Measurements from ENCODE around the gene RAB27B.

Gene RAB27B

GRCh38 chr18:54910161-54910919 lies 82.1 kb downstream of the RAB27B start:
- no peak for DNase-seq (ENCODE audit: low read depth in 2 of 2)

GRCh38 chr18:54911551-54911950 lies 83.3 kb downstream of the RAB27B start:
- no peak for DNase-seq (ENCODE audit: low read depth in 2 of 2)

- no peak for DNase-seq (ENCODE audit: low read depth in 2 of 2)
These were observed 86.5 kb downstream of the RAB27B start for GRCh38 chr18:54914816-54915215.

- DNase-seq (ENCODE audit: low read depth in 2 of 2): no peak
These were observed 88.2 kb downstream of the RAB27B start for GRCh38 chr18:54916507-54916906.

- DNase-seq (ENCODE audit: low read depth in 2 of 2): no peak
These were observed 89.8 kb downstream of the RAB27B start for GRCh38 chr18:54918060-54918459.

GRCh38 chr18:54919412-54919811 lies 91.1 kb downstream of the RAB27B start:
- no peak for DNase-seq (ENCODE audit: low read depth in 2 of 2)

DNA sequence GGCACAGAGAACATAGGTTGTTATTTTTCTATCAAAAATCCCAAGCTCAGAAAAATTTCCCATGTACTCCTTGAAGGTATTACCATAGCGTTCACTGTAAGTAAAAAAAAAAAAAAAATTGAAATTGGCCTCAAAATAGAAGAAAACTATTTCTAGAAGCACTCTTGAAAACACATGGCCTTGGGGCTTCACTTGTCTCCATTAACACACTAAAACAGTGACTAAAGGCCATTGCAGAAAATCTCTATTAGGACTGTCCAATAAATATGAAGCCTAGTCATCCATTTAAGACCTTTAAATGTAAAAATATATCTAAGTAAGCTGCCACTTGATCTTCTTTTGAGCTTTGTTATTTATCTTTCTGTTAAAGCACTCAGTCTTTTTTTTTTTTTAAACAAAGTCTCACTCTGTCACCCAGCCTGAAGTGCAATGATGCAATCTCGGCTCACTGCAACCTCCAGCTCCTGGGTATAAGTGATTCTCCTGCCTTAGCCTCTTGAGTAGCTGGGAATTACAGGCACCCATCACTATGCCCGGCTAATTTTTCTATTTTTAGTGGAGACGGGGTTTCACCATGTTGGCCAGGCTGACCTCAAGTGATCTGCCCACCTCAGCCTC lies 95.2 kb downstream of the RAB27B start:
- DNase-seq (ENCODE audit: low read depth in 2 of 2): no peak

DNA sequence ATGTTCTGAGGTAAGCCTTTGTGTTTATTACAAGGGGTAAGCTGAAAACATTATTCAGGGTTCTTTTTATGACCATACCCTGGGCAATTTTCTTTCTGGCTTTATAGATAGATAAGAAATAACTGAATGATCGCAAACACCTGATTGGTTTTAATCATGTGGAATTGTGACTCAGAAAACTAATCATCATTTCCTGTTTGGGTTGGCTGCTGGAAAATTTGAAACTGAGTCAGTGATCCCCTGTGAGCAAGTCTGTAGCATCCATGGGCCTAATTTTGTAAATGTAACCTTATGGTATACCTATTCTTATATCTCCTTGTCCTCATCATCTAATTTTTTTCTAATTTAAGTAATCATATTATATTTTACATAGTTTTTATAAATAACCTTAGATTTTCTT lies 96.7 kb downstream of the RAB27B start:
- no peak for DNase-seq (ENCODE audit: low read depth in 2 of 2)

GRCh38 chr18:54926593-54927325 lies 98.5 kb downstream of the RAB27B start:
- no peak for DNase-seq (ENCODE audit: low read depth in 2 of 2)

GRCh38 chr18:54928236-54928635 lies 100.0 kb downstream of the RAB27B start:
- no peak for DNase-seq (ENCODE audit: low read depth in 2 of 2)

DNA sequence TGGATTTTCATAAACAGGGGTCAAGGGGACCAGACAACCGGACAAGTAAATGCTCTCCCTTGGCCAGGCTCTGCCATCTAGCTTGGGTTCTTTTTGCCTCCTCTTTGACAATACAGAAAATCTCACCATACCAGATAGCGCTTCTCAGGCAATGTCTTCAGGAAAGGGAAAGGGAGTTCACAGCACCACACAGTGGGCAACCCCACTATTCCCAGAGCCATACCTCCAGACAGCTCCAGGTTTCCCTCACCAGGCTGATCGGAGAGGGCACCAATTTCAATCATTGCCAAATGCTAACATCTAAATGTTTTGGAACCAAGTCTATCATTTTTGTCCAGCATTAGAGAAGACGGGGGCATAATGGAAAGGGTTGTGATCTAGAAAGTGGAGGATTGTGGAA lies 102.9 kb downstream of the RAB27B start:
- DNase-seq (ENCODE audit: low read depth in 2 of 2): no peak

DNA sequence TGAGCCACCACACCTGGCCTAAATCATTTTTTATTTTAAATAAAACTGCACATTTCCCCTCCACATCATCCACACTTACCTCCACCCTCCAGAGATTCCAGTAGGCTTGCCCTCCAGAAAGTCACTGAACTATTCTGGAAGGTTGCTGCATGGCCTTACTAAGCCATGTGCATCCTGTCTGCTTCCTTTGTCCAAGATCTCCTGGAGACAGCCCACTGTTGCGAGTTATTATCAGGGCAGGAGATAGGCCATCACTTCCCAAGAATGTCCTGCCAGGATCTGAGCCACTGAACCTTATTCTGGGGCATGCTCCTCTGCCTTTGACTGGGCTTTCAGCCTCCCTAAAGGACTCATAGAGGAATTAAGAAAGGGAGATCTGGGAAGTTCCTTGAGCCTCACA lies 104.2 kb downstream of the RAB27B start:
- DNase-seq (ENCODE audit: low read depth in 2 of 2): no peak

- no peak for DNase-seq (ENCODE audit: low read depth in 2 of 2)
These were observed 110.2 kb downstream of the RAB27B start for GRCh38 chr18:54938506-54938905.

DNA sequence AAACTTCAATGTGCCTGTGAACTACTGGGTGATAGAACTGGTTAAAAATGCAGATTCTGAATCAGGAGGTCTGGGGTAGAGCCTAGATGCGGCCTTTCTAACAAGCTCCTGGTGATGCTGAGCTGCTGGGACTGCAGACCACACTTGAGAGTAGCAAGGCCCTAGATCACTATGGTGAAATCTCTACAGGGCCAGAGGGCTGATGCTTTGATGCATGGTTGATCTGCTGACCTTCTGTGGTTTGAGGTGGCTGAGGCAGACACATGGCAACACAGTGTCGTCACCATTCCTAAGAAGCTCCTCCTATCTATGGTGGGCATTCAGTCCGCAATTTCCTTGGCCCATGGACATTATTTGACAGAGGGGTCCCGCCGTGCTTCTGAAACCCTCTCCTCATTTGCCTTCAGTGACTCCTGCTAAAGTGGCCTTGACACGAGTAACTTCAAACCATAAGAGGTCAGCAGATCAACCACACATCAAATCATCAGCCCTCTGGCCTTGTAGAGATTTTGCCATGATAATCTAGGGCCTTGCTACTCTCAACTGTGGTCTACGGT lies 111.2 kb downstream of the RAB27B start:
- no peak for DNase-seq (ENCODE audit: low read depth in 2 of 2)

- no peak for DNase-seq (ENCODE audit: low read depth in 2 of 2)
These were observed 113.9 kb downstream of the RAB27B start for GRCh38 chr18:54942144-54942543.

DNA sequence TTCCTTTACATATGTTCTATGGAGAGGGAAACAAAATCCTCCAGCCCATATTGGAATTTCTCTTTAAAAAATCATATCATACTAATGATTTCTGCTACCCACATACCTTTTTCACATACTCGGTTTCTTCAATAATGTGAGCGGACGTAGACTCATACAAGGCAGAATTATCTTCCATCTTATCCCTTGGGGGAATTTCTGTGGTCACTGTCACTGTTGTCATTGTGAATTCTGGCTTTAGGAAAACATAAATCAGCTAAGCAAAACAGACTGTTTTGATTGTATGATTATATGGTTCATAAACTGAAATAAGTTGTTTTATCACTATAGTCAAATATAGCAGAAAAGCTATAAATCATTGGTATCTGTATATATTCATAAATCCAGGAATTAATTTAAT lies 114.3 kb downstream of the RAB27B start:
- no peak for DNase-seq (ENCODE audit: low read depth in 2 of 2)
